ENCODE data around the gene SLC6A6. TPM values are rescaled to one million over a fixed set of nuclear protein-coding genes. Genes with fewer than 3 reads are reported as not detected.

SLC6A6 gene
- total RNA-seq, 1 experiment from 2014 or later = 72.6 TPM

DNA sequence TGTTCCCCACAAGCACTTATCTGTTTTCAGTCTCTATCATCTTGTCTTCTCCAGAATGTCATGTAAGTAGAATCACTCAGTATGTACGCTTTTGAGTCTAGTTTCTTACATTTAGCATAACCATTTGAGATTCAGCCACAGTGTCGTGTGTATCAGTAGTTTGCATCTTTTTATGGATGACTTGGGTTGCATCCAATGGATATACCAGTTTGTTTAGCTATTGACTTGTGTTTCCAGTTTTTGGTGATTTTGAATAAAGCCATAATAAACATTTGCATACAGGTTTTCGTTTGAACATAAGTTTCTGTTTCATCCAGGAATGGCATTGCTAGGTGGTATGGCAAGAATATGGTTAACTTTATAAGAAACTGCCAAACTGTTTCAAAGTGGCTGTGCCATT is 125.7 kb downstream of the SLC6A6 start:
- Histone ChIP-seq H3K4ac (ENCODE audit: low read depth, low read length) (no peak overlapping the region), H3K23ac (ENCODE audit: insufficient read length, low read depth, low read length) (no peak overlapping the region), H3K79me1 (ENCODE audit: insufficient read depth, low read depth, low read length, poor library complexity, severe bottlenecking) (no peaks in the 10 kb centered on the region), H3K4me2 (ENCODE audit: insufficient read depth, insufficient read length, low read length) (no peak overlapping the region), H4K20me1 (ENCODE audit: control insufficient read depth, insufficient read depth, insufficient read length) (no peaks in the 10 kb centered on the region), H2BK120ac (ENCODE audit: low read depth, low read length, poor library complexity, severe bottlenecking) (no peak overlapping the region), H2AFZ (ENCODE audit: low read length) (no peak overlapping the region), H4K5ac (ENCODE audit: insufficient read length, low read depth, low read length) (no peak overlapping the region), H3K23me2 (ENCODE audit: insufficient read length, low read depth, low read length, poor library complexity, severe bottlenecking) (no peaks in the 10 kb centered on the region), H2BK15ac (ENCODE audit: low read depth, low read length) (no peak overlapping the region), H2BK20ac (ENCODE audit: low read depth, low read length, poor library complexity, severe bottlenecking) (no peak overlapping the region), H3K79me2 (ENCODE audit: insufficient read depth, low read length) (no peaks in the 10 kb centered on the region), H3K27me3 (ENCODE audit: insufficient read depth, low read length) (no peaks in the 10 kb centered on the region), H3K14ac (ENCODE audit: insufficient read depth, low read length) (no peak overlapping the region), H3T11ph (ENCODE audit: low read length) (no peak overlapping the region), H3K18ac (ENCODE audit: insufficient read length, low read depth, low read length) (no peak overlapping the region), H3K9me3 (ENCODE audit: control insufficient read depth, low read depth, low read length) (no peaks in the 10 kb centered on the region), H4K91ac (ENCODE audit: insufficient read length, low read depth, low read length) (no peak overlapping the region), H3K56ac (ENCODE audit: insufficient read length, low read depth, low read length) (no peak overlapping the region), H3K27ac (ENCODE audit: insufficient read length, low read depth, low read length) (no peak overlapping the region), H4K8ac (replicated peaks; ENCODE audit: insufficient read length, low read depth, low read length) (no peak overlapping the region), H3K4me1 (ENCODE audit: insufficient read depth, low read length) (peaks cover 7% of the 10 kb centered on the region), H2BK5ac (ENCODE audit: insufficient read length, low read length) (no peak overlapping the region), H2AK5ac (ENCODE audit: insufficient read length, low read length) (no peak overlapping the region), H3K9ac (ENCODE audit: extremely low read depth, insufficient read length, low read length) (no peak overlapping the region), H2BK12ac (ENCODE audit: insufficient read length, low read depth, low read length) (no peak overlapping the region)
- Mint-ChIP-seq H3K27me3 (ENCODE audit: low read depth) (peaks cover 1% of the 10 kb centered on the region; the same call in 1 of the 2 replicates), H3K36me3 (ENCODE audit: insufficient read depth in 1 of 3, low read depth in 3 of 3) (peaks cover 0 to 4% (median 0%) of the 10 kb centered on the region in 3 experiments; a peak in 1 of 7 replicates), H3K9me3 (peaks cover 3 to 7% of the 10 kb centered on the region in 2 experiments), H3K27ac (no peak overlapping the region), H3K4me3 (no peak overlapping the region), H3K4me1 (peaks cover 31 to 37% of the 10 kb centered on the region in 2 experiments)
- no CpG with 5 or more reads among the region's 3 CpGs for WGBS (ENCODE audit: extremely low coverage, insufficient read length, low lambda C conversion rate)
- TF ChIP-seq, protein P1, sequence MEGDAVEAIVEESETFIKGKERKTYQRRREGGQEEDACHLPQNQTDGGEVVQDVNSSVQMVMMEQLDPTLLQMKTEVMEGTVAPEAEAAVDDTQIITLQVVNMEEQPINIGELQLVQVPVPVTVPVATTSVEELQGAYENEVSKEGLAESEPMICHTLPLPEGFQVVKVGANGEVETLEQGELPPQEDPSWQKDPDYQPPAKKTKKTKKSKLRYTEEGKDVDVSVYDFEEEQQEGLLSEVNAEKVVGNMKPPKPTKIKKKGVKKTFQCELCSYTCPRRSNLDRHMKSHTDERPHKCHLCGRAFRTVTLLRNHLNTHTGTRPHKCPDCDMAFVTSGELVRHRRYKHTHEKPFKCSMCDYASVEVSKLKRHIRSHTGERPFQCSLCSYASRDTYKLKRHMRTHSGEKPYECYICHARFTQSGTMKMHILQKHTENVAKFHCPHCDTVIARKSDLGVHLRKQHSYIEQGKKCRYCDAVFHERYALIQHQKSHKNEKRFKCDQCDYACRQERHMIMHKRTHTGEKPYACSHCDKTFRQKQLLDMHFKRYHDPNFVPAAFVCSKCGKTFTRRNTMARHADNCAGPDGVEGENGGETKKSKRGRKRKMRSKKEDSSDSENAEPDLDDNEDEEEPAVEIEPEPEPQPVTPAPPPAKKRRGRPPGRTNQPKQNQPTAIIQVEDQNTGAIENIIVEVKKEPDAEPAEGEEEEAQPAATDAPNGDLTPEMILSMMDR (conservative IDR thresholded peaks at IDR 0.05) = no peak
- no peak for DNase-seq

Measured in H9 (cell line).